ENCODE data around the gene TSPAN12. TPM values are rescaled to one million over a fixed set of nuclear protein-coding genes. Genes with fewer than 3 reads are reported as not detected.
"Not testable (repeated sequence)": the region's sequence is repeated elsewhere in the genome, so short reads cannot be mapped to it uniquely, and the experiment has no call there.

Gene TSPAN12
- total RNA-seq, 1 donor from 2014 or later = 11.7 TPM

GRCh38 chr7:120783721-120784120 lies 74.2 kb downstream of the TSPAN12 start:
- no peak for TF ChIP-seq CTCF (conservative IDR thresholded peaks at IDR 0.05; ENCODE audit: low read depth, low read length)

GRCh38 chr7:120783273-120783672 lies 74.7 kb downstream of the TSPAN12 start:
- no peak for DNase-seq (ENCODE audit: low read depth)
- H3K4me3 ChIP-seq (ENCODE audit: low read depth, low read length) = no peak overlapping the region
- no peak for TF ChIP-seq CTCF (conservative IDR thresholded peaks at IDR 0.05; ENCODE audit: low read depth, low read length)

More at GRCh38 chr7:120783721-120784120, 74.2 kb downstream of the TSPAN12 start:
- no peak for DNase-seq (ENCODE audit: low read depth)
- H3K4me3 ChIP-seq (ENCODE audit: low read depth, low read length) = no peak overlapping the region

- not testable (repeated sequence) for H3K4me3 ChIP-seq (ENCODE audit: low read depth, low read length); DNase-seq (ENCODE audit: low read depth)
These were observed 76.0 kb downstream of the TSPAN12 start for GRCh38 chr7:120781924-120782323.

GRCh38 chr7:120780938-120781337 lies 77.0 kb downstream of the TSPAN12 start:
- no peak for DNase-seq (ENCODE audit: low read depth)
- no peak for TF ChIP-seq CTCF (conservative IDR thresholded peaks at IDR 0.05; ENCODE audit: low read depth, low read length)
- H3K4me3 ChIP-seq (ENCODE audit: low read depth, low read length) = no peak overlapping the region

GRCh38 chr7:120780451-120780850 lies 77.5 kb downstream of the TSPAN12 start:
- DNase-seq (ENCODE audit: low read depth); H3K4me3 ChIP-seq (ENCODE audit: low read depth, low read length): not testable (repeated sequence)

GRCh38 chr7:120779078-120779477 lies 78.9 kb downstream of the TSPAN12 start:
- DNase-seq (ENCODE audit: low read depth); H3K4me3 ChIP-seq (ENCODE audit: low read depth, low read length): not testable (repeated sequence)

GRCh38 chr7:120775755-120776154 lies 82.2 kb downstream of the TSPAN12 start:
- no peak for TF ChIP-seq CTCF (conservative IDR thresholded peaks at IDR 0.05; ENCODE audit: low read depth, low read length)
- no peak overlapping the region for H3K4me3 ChIP-seq (ENCODE audit: low read depth, low read length)
- no peak for DNase-seq (ENCODE audit: low read depth)

GRCh38 chr7:120774481-120774880 lies 83.5 kb downstream of the TSPAN12 start:
- H3K4me3 ChIP-seq (ENCODE audit: low read depth, low read length) = no peak overlapping the region
- no peak for DNase-seq (ENCODE audit: low read depth)
- TF ChIP-seq CTCF (conservative IDR thresholded peaks at IDR 0.05; ENCODE audit: low read depth, low read length) = no peak

- DNase-seq (ENCODE audit: low read depth) = no peak
These were observed 87.7 kb downstream of the TSPAN12 start for GRCh38 chr7:120770206-120770605.

More at GRCh38 chr7:120770206-120770605, 87.7 kb downstream of the TSPAN12 start:
- no peak overlapping the region for H3K4me3 ChIP-seq (ENCODE audit: low read depth, low read length)
- no peak for TF ChIP-seq CTCF (conservative IDR thresholded peaks at IDR 0.05; ENCODE audit: low read depth, low read length)

Measured in epithelial cell of proximal tubule (primary cell).